Measurements from ENCODE around the gene RBBP7.
"Not testable (repeated sequence)": the region's sequence is repeated elsewhere in the genome, so short reads cannot be mapped to it uniquely, and the experiment has no call there.

The RBBP7 gene

GRCh38 chrX:16868920-16869319 lies 1.2 kb downstream of the RBBP7 start:
- in situ Hi-C loops (cut with MboI; ENCODE audit: low sequenced_read_pairs, unreplicated experiment) = no loop called here
- no peak for DNase-seq (ENCODE audit: low spot score)
- TF ChIP-seq CTCF (IDR thresholded peaks at IDR 0.05; ENCODE audit: borderline replicate concordance, control extremely low read depth, extremely low read depth, insufficient read depth, missing control alignments) = no peak

- no peak for DNase-seq (ENCODE audit: low spot score)
- no peak for TF ChIP-seq CTCF (IDR thresholded peaks at IDR 0.05; ENCODE audit: borderline replicate concordance, control extremely low read depth, extremely low read depth, insufficient read depth, missing control alignments)
- in situ Hi-C loops (cut with MboI; ENCODE audit: low sequenced_read_pairs, unreplicated experiment) = no loop called here
These were observed 2.2 kb downstream of the RBBP7 start for GRCh38 chrX:16867947-16868346.

- in situ Hi-C loops (cut with MboI; ENCODE audit: low sequenced_read_pairs, unreplicated experiment) = no loop called here
- TF ChIP-seq CTCF (IDR thresholded peaks at IDR 0.05; ENCODE audit: borderline replicate concordance, control extremely low read depth, extremely low read depth, insufficient read depth, missing control alignments) = no peak
- DNase-seq (ENCODE audit: low spot score) = no peak
These were observed 7.3 kb downstream of the RBBP7 start for GRCh38 chrX:16862829-16863228.

- TF ChIP-seq CTCF (IDR thresholded peaks at IDR 0.05; ENCODE audit: borderline replicate concordance, control extremely low read depth, extremely low read depth, insufficient read depth, missing control alignments) = no peak
- in situ Hi-C loops (cut with MboI; ENCODE audit: low sequenced_read_pairs, unreplicated experiment) = no loop called here
- DNase-seq (ENCODE audit: low spot score) = no peak
These were observed 13.4 kb downstream of the RBBP7 start for GRCh38 chrX:16856744-16857143.

- in situ Hi-C loops (cut with MboI; ENCODE audit: low sequenced_read_pairs, unreplicated experiment); DNase-seq (ENCODE audit: low spot score): not testable (repeated sequence)
These were observed 14.1 kb downstream of the RBBP7 start for GRCh38 chrX:16856076-16856404.

- TF ChIP-seq CTCF (IDR thresholded peaks at IDR 0.05; ENCODE audit: borderline replicate concordance, control extremely low read depth, extremely low read depth, insufficient read depth, missing control alignments) = no peak
- no peak for DNase-seq (ENCODE audit: low spot score)
- in situ Hi-C loops (cut with MboI; ENCODE audit: low sequenced_read_pairs, unreplicated experiment) = no loop called here
These were observed 14.6 kb downstream of the RBBP7 start for GRCh38 chrX:16855363-16856075.

- no peak for DNase-seq (ENCODE audit: low spot score)
- in situ Hi-C loops (cut with MboI; ENCODE audit: low sequenced_read_pairs, unreplicated experiment) = no loop called here
- no peak for TF ChIP-seq CTCF (IDR thresholded peaks at IDR 0.05; ENCODE audit: borderline replicate concordance, control extremely low read depth, extremely low read depth, insufficient read depth, missing control alignments)
These were observed 16.6 kb downstream of the RBBP7 start for GRCh38 chrX:16853537-16853936.

Data from GM13976 (cell line).